ENCODE measurements around the gene SIPA1L2. TPM values are rescaled to one million over a fixed set of nuclear protein-coding genes. Genes with fewer than 3 reads are reported as not detected.

The SIPA1L2 gene
- total RNA-seq, 2 donors from 2014 or later: 57.1 to 100 TPM

GRCh38 chr1:232664844-232665777 is 35.2 kb upstream of the SIPA1L2 start:
- Histone ChIP-seq H3K27ac (no peak overlapping the region), H3K27me3 (no peaks in the 10 kb centered on the region), H3K4me3 (no peak overlapping the region), H3K9me3 (no peaks in the 10 kb centered on the region), H3K4me1 (no peaks in the 10 kb centered on the region), H3K36me3 (no peaks in the 10 kb centered on the region)
- no peak for TF ChIP-seq CTCF (IDR thresholded peaks at IDR 0.05)
- no peak for DNase-seq (ENCODE audit: low spot score)

GRCh38 chr1:232662910-232663309 is 33.0 kb upstream of the SIPA1L2 start:
- Histone ChIP-seq H3K27ac (no peak overlapping the region), H3K9me3 (no peaks in the 10 kb centered on the region), H3K4me3 (no peak overlapping the region), H3K27me3 (no peaks in the 10 kb centered on the region), H3K36me3 (no peaks in the 10 kb centered on the region), H3K4me1 (no peaks in the 10 kb centered on the region)
- DNase-seq (ENCODE audit: low spot score): no peak
- no peak for TF ChIP-seq CTCF (IDR thresholded peaks at IDR 0.05)

GRCh38 chr1:232658386-232658785 is 28.5 kb upstream of the SIPA1L2 start:
- no peaks in the 10 kb centered on the region for H3K9me3 ChIP-seq
- no peaks in the 10 kb centered on the region for H3K36me3 ChIP-seq
- no peak overlapping the region for H3K4me3 ChIP-seq
- no peak for TF ChIP-seq CTCF (IDR thresholded peaks at IDR 0.05)
- no peak overlapping the region for H3K27ac ChIP-seq
- no peak for DNase-seq (ENCODE audit: low spot score)
- H3K4me1 ChIP-seq: no peaks in the 10 kb centered on the region
- H3K27me3 ChIP-seq: no peaks in the 10 kb centered on the region

GRCh38 chr1:232657426-232658005 is 27.6 kb upstream of the SIPA1L2 start:
- no peak for DNase-seq (ENCODE audit: low spot score)
- Histone ChIP-seq H3K4me1 (no peaks in the 10 kb centered on the region), H3K4me3 (no peak overlapping the region), H3K9me3 (no peaks in the 10 kb centered on the region), H3K36me3 (no peaks in the 10 kb centered on the region), H3K27ac (no peak overlapping the region), H3K27me3 (no peaks in the 10 kb centered on the region)
- TF ChIP-seq CTCF (IDR thresholded peaks at IDR 0.05): no peak

GRCh38 chr1:232655746-232656085 is 25.8 kb upstream of the SIPA1L2 start:
- Histone ChIP-seq H3K4me1 (no peaks in the 10 kb centered on the region), H3K27me3 (no peaks in the 10 kb centered on the region), H3K27ac (no peak overlapping the region), H3K4me3 (no peak overlapping the region), H3K36me3 (no peaks in the 10 kb centered on the region), H3K9me3 (no peaks in the 10 kb centered on the region)
- TF ChIP-seq CTCF (IDR thresholded peaks at IDR 0.05): no peak
- DNase-seq (ENCODE audit: low spot score): no peak
